GM12891 (cell line): ENCODE results near the gene TMEM234.

Experiments used
- POLR2A ChIP-seq: IDR thresholded peaks from 2 replicates; pipeline ENCODE4 v1.6.1; 2011; ENCODE audit warnings: low read depth, low read length, control low read depth
- POLR2AphosphoS5 ChIP-seq: IDR thresholded peaks from 2 replicates; pipeline ENCODE4 v1.6.1; 2011; ENCODE audit warnings: low read depth, low read length, control low read depth
- POU2F2 ChIP-seq: IDR thresholded peaks from 2 replicates; pipeline ENCODE4 v1.6.1; 2011; ENCODE audit warnings: low read depth, mild to moderate bottlenecking, control low read depth, low read length, moderate library complexity
- SPI1 ChIP-seq: IDR thresholded peaks from 2 replicates; pipeline ENCODE4 v1.6.1; 2011; ENCODE audit warnings: low read depth, low read length, control low read depth
- TAF1 ChIP-seq: IDR thresholded peaks from 2 replicates; pipeline ENCODE4 v1.6.1; 2011; ENCODE audit warnings: low read depth, low read length, control low read depth

GRCh38 chr1:32180186-32181060 lies 41.7 kb downstream of the TMEM234 start:
- no peak for TF ChIP-seq POLR2AphosphoS5
- no peak for TF ChIP-seq POLR2A
- no peak for TF ChIP-seq TAF1
- 0 out of 2 replicates have a peak, but pooled peaks have one; percentile 4 for TF ChIP-seq SPI1
- no peak for TF ChIP-seq POU2F2
